Measurements from ENCODE around the gene AMBRA1. TPM values are rescaled to one million over a fixed set of nuclear protein-coding genes. Genes with fewer than 3 reads are reported as not detected.

Gene AMBRA1
- total and polyA plus RNA-seq, 8 donors, result 4.6 to 59.4 (median 23.3) TPM

- Histone ChIP-seq H3K4me1 (peaks cover 29 to 49% (median 41%) of the 10 kb centered on the region in 4 donors), H3K4me3 (no peak overlapping the region), H3K27ac (no peak overlapping the region), H3K36me3 (no peaks in the 10 kb centered on the region), H3K9me3 (no peaks in the 10 kb centered on the region), H3K27me3 (peaks cover under 1 to 95% (median 37%) of the 10 kb centered on the region in 3 donors)
- DNase-seq, result peak in 1 of 2 donors; percentile 9
- no peak for TF ChIP-seq POLR2AphosphoS5 (IDR thresholded peaks at IDR 0.05)
- TF ChIP-seq EP300 (IDR thresholded peaks at IDR 0.05), result no peak
- TF ChIP-seq CTCF (IDR thresholded peaks at IDR 0.05), result no peak
- no peak for TF ChIP-seq POLR2A (IDR thresholded peaks at IDR 0.05)
- 93 to 96% (median 95%) methylated on average over 28 to 47 of the region's 47 CpGs for WGBS, 5 donors
- intact Hi-C loops (cut with DNase I; ENCODE audit: low total_unique reads), result no loop called here
Measured at GRCh38 chr11:46385169-46386004, 208.4 kb downstream of the AMBRA1 start.

- intact Hi-C loops (cut with DNase I; ENCODE audit: low total_unique reads), result no loop called here
- no peak overlapping the region for H3K4me3 ChIP-seq
- DNase-seq, result peak in 1 of 2 donors; percentile 79
- no peak overlapping the region for H3K27ac ChIP-seq
- no peaks in the 10 kb centered on the region for H3K36me3 ChIP-seq
- 73 to 87% (median 85%) methylated on average over 11 to 12 of the region's 12 CpGs for WGBS, 5 donors
- peaks cover 23 to 49% (median 40%) of the 10 kb centered on the region in 4 donors for H3K4me1 ChIP-seq
- peaks cover 0 to 82% (median 25%) of the 10 kb centered on the region in 3 donors for H3K27me3 ChIP-seq
- no peaks in the 10 kb centered on the region for H3K9me3 ChIP-seq
- TF ChIP-seq EP300 (IDR thresholded peaks at IDR 0.05) (no peak), POLR2A (IDR thresholded peaks at IDR 0.05) (no peak), CTCF (IDR thresholded peaks at IDR 0.05) (no peak)
Measured at GRCh38 chr11:46383974-46384701, 209.7 kb downstream of the AMBRA1 start.

- H3K36me3 ChIP-seq, result peaks cover 0 to 3% (median 2%) of the 10 kb centered on the region in 4 donors
- no peak overlapping the region for H3K27ac ChIP-seq
- no peak overlapping the region for H3K4me3 ChIP-seq
- no peaks in the 10 kb centered on the region for H3K9me3 ChIP-seq
- TF ChIP-seq EP300 (IDR thresholded peaks at IDR 0.05) (no peak), POLR2AphosphoS5 (IDR thresholded peaks at IDR 0.05) (no peak), POLR2A (IDR thresholded peaks at IDR 0.05) (no peak), CTCF (IDR thresholded peaks at IDR 0.05) (no peak)
- H3K27me3 ChIP-seq, result peaks cover 0 to 75% (median 17%) of the 10 kb centered on the region in 3 donors
- intact Hi-C loops (cut with DNase I; ENCODE audit: low total_unique reads), result no loop called here
- peaks cover 21 to 50% (median 38%) of the 10 kb centered on the region in 4 donors for H3K4me1 ChIP-seq
- whole genome bisulfite sequencing, 5 donors, result 65 to 81% (median 73%) methylated on average over 7 of the region's 7 CpGs
- no peak for DNase-seq
Measured at GRCh38 chr11:46383404-46383758, 210.4 kb downstream of the AMBRA1 start.

- Histone ChIP-seq H3K27ac (no peak overlapping the region), H3K36me3 (peaks cover 0 to 9% (median 7%) of the 10 kb centered on the region in 4 donors), H3K9me3 (no peaks in the 10 kb centered on the region), H3K27me3 (peaks cover 0 to 69% (median 11%) of the 10 kb centered on the region in 3 donors), H3K4me1 (peaks cover 21 to 50% (median 35%) of the 10 kb centered on the region in 4 donors), H3K4me3 (peak overlapping the region; percentile 62 to 73 (median 66))
- intact Hi-C loops (cut with DNase I; ENCODE audit: low total_unique reads), result no loop called here
- peak in 1 of 2 donors; percentile 78 for DNase-seq
- WGBS, 5 donors, result 40 to 53% (median 47%) methylated on average over 12 to 18 of the region's 18 CpGs
- TF ChIP-seq POLR2AphosphoS5 (IDR thresholded peaks at IDR 0.05) (no peak), EP300 (IDR thresholded peaks at IDR 0.05) (no peak), POLR2A (IDR thresholded peaks at IDR 0.05) (no peak), CTCF (IDR thresholded peaks at IDR 0.05) (peak in 2 of 7 experiments; percentile 38 to 47)
Measured at GRCh38 chr11:46382646-46383403, 211.0 kb downstream of the AMBRA1 start.
